ENCODE results near the gene CTSH.
"Not testable (repeated sequence)": the region's sequence is repeated elsewhere in the genome, so short reads cannot be mapped to it uniquely, and the experiment has no call there.

Gene CTSH

DNA sequence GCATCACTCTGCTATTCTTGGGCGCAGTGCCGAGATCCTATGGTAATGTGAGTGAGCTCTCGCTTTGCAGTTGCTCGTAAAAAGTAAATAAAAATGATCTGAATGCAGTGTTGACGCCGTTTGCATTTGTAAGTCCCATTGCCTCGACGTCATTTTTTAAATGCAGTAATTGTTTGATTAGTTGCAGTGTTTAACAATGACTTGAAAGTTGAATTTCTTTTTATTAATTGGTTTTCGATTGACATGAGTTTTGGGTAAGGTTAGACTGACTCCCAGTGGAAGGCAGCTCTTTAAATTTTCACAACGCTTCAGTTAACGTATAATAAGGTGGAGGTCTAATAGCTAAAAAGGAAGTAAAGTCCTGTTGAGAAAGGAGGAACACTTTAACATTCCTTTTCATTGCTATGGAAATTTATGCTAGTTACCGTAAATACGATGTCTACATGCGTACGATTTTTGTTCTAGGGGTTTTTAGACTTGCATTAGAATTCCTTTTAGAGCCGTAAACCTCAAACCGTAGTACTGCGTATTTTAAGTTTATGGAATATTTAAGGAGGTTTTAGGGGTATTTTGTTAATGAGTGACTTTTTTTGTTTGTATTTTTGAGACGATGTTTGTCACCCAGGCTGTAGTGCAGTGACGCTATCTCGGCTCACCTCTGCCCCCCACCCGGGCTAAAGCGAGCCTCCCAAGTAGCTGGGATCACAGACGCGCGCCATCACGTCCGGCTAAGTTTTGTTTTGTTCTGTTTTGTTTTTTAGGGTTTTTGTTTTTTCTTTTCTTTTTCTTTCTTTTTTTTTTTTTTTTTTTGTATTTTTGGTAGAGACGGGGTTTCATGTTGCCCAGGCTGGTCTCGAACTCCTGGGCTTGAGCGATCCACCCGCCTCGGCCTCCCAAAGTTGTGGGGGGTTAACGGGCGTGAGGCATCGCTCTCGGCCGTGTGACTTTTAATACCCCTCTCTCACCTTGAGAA, 70.8 kb downstream of the CTSH start:
- TF ChIP-seq, protein P1, sequence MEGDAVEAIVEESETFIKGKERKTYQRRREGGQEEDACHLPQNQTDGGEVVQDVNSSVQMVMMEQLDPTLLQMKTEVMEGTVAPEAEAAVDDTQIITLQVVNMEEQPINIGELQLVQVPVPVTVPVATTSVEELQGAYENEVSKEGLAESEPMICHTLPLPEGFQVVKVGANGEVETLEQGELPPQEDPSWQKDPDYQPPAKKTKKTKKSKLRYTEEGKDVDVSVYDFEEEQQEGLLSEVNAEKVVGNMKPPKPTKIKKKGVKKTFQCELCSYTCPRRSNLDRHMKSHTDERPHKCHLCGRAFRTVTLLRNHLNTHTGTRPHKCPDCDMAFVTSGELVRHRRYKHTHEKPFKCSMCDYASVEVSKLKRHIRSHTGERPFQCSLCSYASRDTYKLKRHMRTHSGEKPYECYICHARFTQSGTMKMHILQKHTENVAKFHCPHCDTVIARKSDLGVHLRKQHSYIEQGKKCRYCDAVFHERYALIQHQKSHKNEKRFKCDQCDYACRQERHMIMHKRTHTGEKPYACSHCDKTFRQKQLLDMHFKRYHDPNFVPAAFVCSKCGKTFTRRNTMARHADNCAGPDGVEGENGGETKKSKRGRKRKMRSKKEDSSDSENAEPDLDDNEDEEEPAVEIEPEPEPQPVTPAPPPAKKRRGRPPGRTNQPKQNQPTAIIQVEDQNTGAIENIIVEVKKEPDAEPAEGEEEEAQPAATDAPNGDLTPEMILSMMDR (conservative IDR thresholded peaks at IDR 0.05; ENCODE audit: control insufficient read depth, insufficient read depth, low read depth, low read length) = no peak
- peak overlapping the region; percentile 73 for H3K4me3 ChIP-seq (ENCODE audit: control insufficient read depth, low read depth, low read length)
- DNase-seq (ENCODE audit: low read depth) = peak; percentile 36

DNA sequence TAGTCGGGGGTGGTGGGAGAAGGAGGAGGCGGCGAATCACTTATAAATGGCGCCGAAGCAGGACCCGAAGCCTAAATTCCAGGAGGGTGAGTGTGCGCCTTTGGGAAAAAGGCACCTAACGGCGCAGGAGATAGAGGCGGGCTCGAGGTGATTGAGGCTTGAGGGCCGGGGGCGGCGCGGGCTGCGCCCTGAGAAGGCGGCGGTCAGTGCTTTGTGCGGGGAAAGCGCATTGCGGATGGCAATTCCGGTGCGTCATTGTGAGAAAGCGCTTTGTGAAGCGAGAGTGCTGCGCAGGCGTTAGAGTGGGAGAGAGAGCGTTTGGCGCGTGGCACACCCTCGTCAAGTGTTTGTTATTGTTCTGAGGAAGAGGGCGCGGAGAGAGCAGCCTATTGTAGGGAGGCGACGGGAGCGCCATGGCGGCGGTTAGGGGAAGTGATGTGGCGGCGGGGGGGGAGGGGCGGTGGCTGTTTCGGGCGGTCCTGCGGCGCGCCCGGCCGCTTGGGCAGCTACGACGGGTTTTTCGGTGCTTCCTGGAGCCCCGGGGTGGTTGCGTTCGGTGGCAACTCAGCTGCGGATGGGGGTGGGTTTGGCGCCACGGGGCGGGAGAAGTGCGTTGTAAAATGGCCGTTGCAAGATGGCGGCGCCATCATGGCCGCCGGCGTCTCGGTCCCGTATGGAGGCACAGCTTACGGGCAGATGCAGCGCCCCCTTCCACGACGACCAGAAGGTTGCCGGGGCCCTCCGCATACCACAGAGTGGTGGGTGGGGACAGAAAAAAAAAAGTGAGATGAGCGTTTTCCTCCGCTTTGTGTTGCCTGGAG, 71.7 kb downstream of the CTSH start:
- TF ChIP-seq, protein P1 (conservative IDR thresholded peaks at IDR 0.05; ENCODE audit: control insufficient read depth, insufficient read depth, low read depth, low read length) = peak; percentile 39
- peak; percentile 89 for DNase-seq (ENCODE audit: low read depth)
- H3K4me3 ChIP-seq (ENCODE audit: control insufficient read depth, low read depth, low read length) = peak overlapping the region; percentile 73

DNA sequence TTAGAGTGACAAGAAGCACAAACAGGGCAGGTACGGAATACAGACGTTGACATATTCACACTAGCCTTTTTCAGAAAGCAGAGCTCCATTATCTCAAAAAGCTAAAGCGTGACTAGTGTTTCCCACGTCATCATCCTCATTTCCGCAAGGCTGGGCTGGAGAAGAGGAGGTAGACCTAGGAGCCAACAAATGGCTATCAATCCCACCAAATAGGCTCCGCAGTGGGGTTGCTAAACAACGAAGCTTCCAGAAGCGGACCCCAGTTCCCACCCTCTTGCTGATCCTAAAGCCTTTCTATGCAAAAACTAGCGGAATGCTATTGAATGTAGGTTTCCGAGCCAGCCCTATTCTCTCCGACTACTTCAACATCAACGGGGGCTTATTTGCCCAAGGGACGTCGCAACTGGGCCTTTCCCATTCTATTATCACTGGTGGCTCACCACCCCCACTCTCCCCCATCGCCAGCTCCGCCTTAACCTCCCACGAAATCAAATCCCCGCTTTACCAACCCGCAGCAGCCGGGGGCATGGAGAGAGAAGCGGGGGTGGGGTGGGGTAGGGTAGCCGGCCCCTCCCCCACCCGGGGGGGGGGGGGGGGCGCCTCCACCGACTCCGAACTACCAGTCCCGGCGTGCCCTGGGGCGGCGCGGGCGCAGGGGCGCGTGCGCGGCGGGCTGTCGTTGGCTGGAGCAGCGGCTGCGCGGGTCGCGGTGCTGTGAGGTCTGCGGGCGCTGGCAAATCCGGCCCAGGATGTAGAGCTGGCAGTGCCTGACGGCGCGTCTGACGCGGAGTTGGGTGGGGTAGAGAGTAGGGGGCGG, 72.5 kb downstream of the CTSH start, which contains the start of gene MORF4L1:
Gene MORF4L1 (plus strand): TSS at position 736 of the 817 bp plus-strand sequence. CDS start 128 bp downstream, outside the sequence.
- H3K4me3 ChIP-seq (ENCODE audit: control insufficient read depth, low read depth, low read length) = peak within 1 kb of the TSS; percentile 73
- TF ChIP-seq, protein P1 (conservative IDR thresholded peaks at IDR 0.05; ENCODE audit: control insufficient read depth, insufficient read depth, low read depth, low read length) = no peak
- peak; percentile 91 for DNase-seq (ENCODE audit: low read depth)

DNA sequence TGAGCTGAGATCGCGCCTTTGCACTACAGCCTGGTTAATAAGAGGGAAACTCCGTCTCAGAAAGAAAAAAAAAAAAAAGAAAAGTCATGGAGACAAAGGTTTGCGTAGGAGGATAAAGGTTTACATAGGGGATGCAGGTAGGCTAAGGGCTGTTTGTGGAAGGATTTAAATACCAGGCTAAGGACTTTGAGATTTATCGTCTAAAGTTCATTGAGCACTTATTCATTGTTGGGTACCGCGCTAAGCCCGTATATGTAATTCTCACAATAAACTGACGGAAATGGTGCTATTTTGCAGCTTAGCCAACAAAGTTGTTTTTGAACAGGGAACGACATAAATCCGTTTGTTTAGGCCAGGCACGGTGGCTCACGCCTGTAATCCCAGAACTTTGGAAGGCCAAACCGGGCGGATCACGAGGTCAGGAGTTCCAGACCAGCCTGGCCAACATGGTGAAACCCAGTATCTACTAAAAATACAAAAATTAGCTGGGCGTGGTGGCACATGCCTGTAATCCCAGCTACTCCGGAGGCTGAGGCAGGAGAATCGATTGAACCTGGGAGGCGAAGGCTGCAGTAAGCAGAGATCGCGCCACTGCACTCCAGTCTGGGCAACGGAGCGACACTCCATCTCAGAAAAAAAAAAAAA, 73.2 kb downstream of the CTSH start:
- H3K4me3 ChIP-seq (ENCODE audit: control insufficient read depth, low read depth, low read length); DNase-seq (ENCODE audit: low read depth): not testable (repeated sequence)

All from fibroblast of mammary gland (primary cell).